IMR-90 (cell line): Measurements from ENCODE around the gene LDLRAD4.

Experiments used
- CTCF ChIP-seq: conservative IDR thresholded peaks from 2 replicates; pipeline ENCODE4 v1.5.1; 2012; ENCODE audit warnings: mild to moderate bottlenecking, low read depth, low read length, improper control_type of control experiment
- MAZ ChIP-seq: IDR thresholded peaks from 2 replicates; pipeline ENCODE4 v1.6.1; 2012; ENCODE audit warnings: low read depth, mild to moderate bottlenecking, low read length, improper control_type of control experiment, moderate library complexity, borderline replicate concordance
- MXI1 ChIP-seq: IDR thresholded peaks from 2 replicates; pipeline ENCODE4 v1.6.1; 2012; ENCODE audit warnings: low read depth, mild to moderate bottlenecking, low read length, moderate library complexity, borderline replicate concordance
- POLR2A ChIP-seq: IDR thresholded peaks from 2 replicates; pipeline ENCODE4 v1.6.1; 2012; ENCODE audit warnings: mild to moderate bottlenecking, low read depth, low read length
- RAD21 ChIP-seq: IDR thresholded peaks from 2 replicates; pipeline ENCODE4 v1.6.1; 2012; ENCODE audit warnings: low read length, improper control_type of control experiment
- RCOR1 ChIP-seq: IDR thresholded peaks from 2 replicates; pipeline ENCODE4 v1.6.1; 2012; ENCODE audit warnings: mild to moderate bottlenecking, low read length, improper control_type of control experiment; ENCODE audit not compliant: insufficient replicate concordance
- SMC3 ChIP-seq: fragments of 150-350 bp; IDR thresholded peaks from 2 replicates; pipeline ENCODE4 v1.6.1; 2016; ENCODE audit warnings: low read depth, mild to moderate bottlenecking, antibody characterized with exemption, low read length, moderate library complexity

DNA sequence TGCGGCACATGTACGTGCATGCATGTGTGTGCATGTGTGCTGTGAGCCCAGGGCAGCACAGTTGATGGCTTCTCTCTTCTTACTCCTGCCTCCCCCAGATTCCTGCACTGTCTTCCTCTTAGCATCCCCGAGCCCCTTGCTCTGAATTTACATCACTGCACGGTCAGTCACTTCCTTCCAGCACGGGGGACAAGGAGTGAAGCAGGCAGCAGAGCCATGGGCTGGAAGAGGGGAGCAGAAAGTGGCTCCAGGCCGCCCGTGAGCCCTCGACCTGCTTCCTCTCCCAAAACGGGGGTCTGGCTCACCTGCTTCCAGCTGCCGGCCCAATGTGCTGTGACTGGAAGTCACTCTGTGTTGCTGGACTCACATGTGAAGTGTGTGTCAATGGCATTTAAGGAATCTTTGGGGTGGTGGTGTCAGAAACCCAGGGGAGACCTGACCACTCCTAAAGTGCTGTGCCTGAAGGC lies 401.7 kb downstream of the LDLRAD4 start:
- TF ChIP-seq CTCF (no peak), POLR2A (no peak), RCOR1 (no peak), RAD21 (no peak), MXI1 (no peak), MAZ (no peak), SMC3 (no peak)
